ENCODE data around the gene RNF7.

GRCh38 chr3:141739731-141740130 lies 1.6 kb downstream of the RNF7 start:
- TF ChIP-seq CTCF (IDR thresholded peaks at IDR 0.05) (no peak), SMC3 (IDR thresholded peaks at IDR 0.05) (no peak)
